Midbrain (tissue), 1 donor: ENCODE results near the gene CIRBP.

Experiments
- DNase-seq: peaks from one replicate; lab custom pipeline; 2025; lab: John Stamatoyannopoulos, UW

The CIRBP gene

GRCh38 chr19:1280636-1281568 is 11.8 kb downstream of the CIRBP start:
- DNase-seq = no peak

GRCh38 chr19:1281569-1282287 is 12.6 kb downstream of the CIRBP start:
- DNase-seq = no peak

GRCh38 chr19:1282588-1283206 is 13.6 kb downstream of the CIRBP start:
- no peak for DNase-seq

GRCh38 chr19:1283207-1283916 is 14.2 kb downstream of the CIRBP start:
- no peak for DNase-seq

GRCh38 chr19:1283917-1284292 is 14.8 kb downstream of the CIRBP start:
- no peak for DNase-seq

GRCh38 chr19:1284293-1284978 is 15.3 kb downstream of the CIRBP start:
- no peak for DNase-seq

- no peak for DNase-seq
Observed at GRCh38 chr19:1284979-1285736, 16.0 kb downstream of the CIRBP start.

GRCh38 chr19:1285737-1286360 is 16.7 kb downstream of the CIRBP start, which contains the start of gene EFNA2:
EFNA2 (plus strand) TSS chr19:1285873; CDS start chr19:1286169, 296 bp downstream.
- DNase-seq = no peak

GRCh38 chr19:1286487-1287353 is 17.6 kb downstream of the CIRBP start:
- DNase-seq = no peak

- no peak for DNase-seq
Observed at GRCh38 chr19:1287354-1288225, 18.5 kb downstream of the CIRBP start.

- DNase-seq = no peak
Observed at GRCh38 chr19:1288226-1288612, 19.1 kb downstream of the CIRBP start.

GRCh38 chr19:1288833-1289685 is 19.9 kb downstream of the CIRBP start:
- no peak for DNase-seq

- no peak for DNase-seq
Observed at GRCh38 chr19:1289686-1290025, 20.5 kb downstream of the CIRBP start.

GRCh38 chr19:1290196-1290702 is 21.1 kb downstream of the CIRBP start:
- no peak for DNase-seq

- DNase-seq = no peak
Observed at GRCh38 chr19:1290703-1291651, 21.8 kb downstream of the CIRBP start.
